GM12878 (cell line): Measurements from ENCODE around the gene ZACN. TPM values are rescaled to one million over a fixed set of nuclear protein-coding genes. Genes with fewer than 3 reads are reported as not detected.

ENCODE experiments used
- ATF2 ChIP-seq: IDR thresholded peaks from 2 replicates; pipeline ENCODE4 v1.6.1; 2012; ENCODE audit warnings: low read length, inconsistent platforms
- BCLAF1 ChIP-seq: fragments of 450-650 bp; IDR thresholded peaks from 2 replicates; pipeline ENCODE4 v1.6.1; 2017; ENCODE audit warnings: antibody characterized with exemption, mild to moderate bottlenecking, moderate library complexity
- CHD1 ChIP-seq: IDR thresholded peaks from 2 replicates; pipeline ENCODE4 v1.6.1; 2012; ENCODE audit warnings: low read depth, low read length, improper control_type of control experiment
- E2F8 ChIP-seq: fragments of 450-650 bp; IDR thresholded peaks from 2 replicates; pipeline ENCODE4 v1.6.1; 2018; ENCODE audit warnings: mild to moderate bottlenecking, low read depth, moderate library complexity; ENCODE audit not compliant: partially characterized antibody
- ESRRA ChIP-seq: IDR thresholded peaks from 2 replicates; pipeline ENCODE4 v1.6.1; 2012; ENCODE audit warnings: mild to moderate bottlenecking, low read length, improper control_type of control experiment
- HDGF ChIP-seq: fragments of 450-650 bp; IDR thresholded peaks from 2 replicates; pipeline ENCODE4 v1.6.1; 2016; ENCODE audit warnings: antibody characterized with exemption
- IKZF1 ChIP-seq: fragments of 450-650 bp; conservative IDR thresholded peaks from 2 replicates; pipeline ENCODE4 v1.6.1; 2017; ENCODE audit warnings: antibody characterized with exemption, mild to moderate bottlenecking
- LARP7 ChIP-seq: fragments of 450-650 bp; IDR thresholded peaks from 2 replicates; pipeline ENCODE4 v1.6.1; 2017; ENCODE audit warnings: mild to moderate bottlenecking
- MLLT1 ChIP-seq: fragments of 450-650 bp; IDR thresholded peaks from 2 replicates; pipeline ENCODE4 v1.6.1; 2016; ENCODE audit warnings: mild to moderate bottlenecking
- NFIC ChIP-seq: IDR thresholded peaks from 2 replicates; pipeline ENCODE4 v1.6.1; 2012; ENCODE audit warnings: low read depth, mild to moderate bottlenecking, inconsistent platforms, low read length, moderate library complexity
- NKRF ChIP-seq: fragments of 450-650 bp; conservative IDR thresholded peaks from 2 replicates; pipeline ENCODE4 v1.6.1; 2017; ENCODE audit warnings: mild to moderate bottlenecking, moderate library complexity
- PKNOX1 ChIP-seq: fragments of 450-650 bp; IDR thresholded peaks from 2 replicates; pipeline ENCODE4 v1.6.1; 2016; ENCODE audit warnings: mild to moderate bottlenecking
- POU2F2 ChIP-seq: IDR thresholded peaks from 3 replicates; pipeline ENCODE4 v1.6.1; 2011; ENCODE audit warnings: low read depth, mild to moderate bottlenecking, low read length, borderline replicate concordance
- RUNX3 ChIP-seq: IDR thresholded peaks from 2 replicates; pipeline ENCODE4 v1.6.1; 2012; ENCODE audit warnings: low read length, inconsistent platforms
- SREBF2 ChIP-seq: IDR thresholded peaks from 2 replicates; pipeline ENCODE4 v1.6.1; 2012; ENCODE audit warnings: mild to moderate bottlenecking, low read length
- STAT1 ChIP-seq: fragments of 450-650 bp; conservative IDR thresholded peaks from 2 replicates; pipeline ENCODE4 v1.6.1; 2014; ENCODE audit warnings: antibody characterized with exemption, mild to moderate bottlenecking
- SUPT20H ChIP-seq: IDR thresholded peaks from 2 replicates; pipeline ENCODE4 v1.6.1; 2011; ENCODE audit warnings: low read depth, mild to moderate bottlenecking, low read length, moderate library complexity, borderline replicate concordance; ENCODE audit not compliant: control insufficient read depth
- ZNF217 ChIP-seq: fragments of 450-650 bp; IDR thresholded peaks from 2 replicates; pipeline ENCODE4 v1.6.1; 2017; ENCODE audit warnings: antibody characterized with exemption, mild to moderate bottlenecking
- ZZZ3 ChIP-seq: IDR thresholded peaks from 2 replicates; pipeline ENCODE4 v1.6.1; 2011; ENCODE audit warnings: low read depth; ENCODE audit not compliant: control insufficient read depth, insufficient read length
- polyA plus RNA-seq, 11 experiments: library from polyadenylated mRNA; depleted of rRNA in 4 of 11; unstranded in 6 of 11; stranded (reverse) in 5 of 11; fragments of >200 nt; fragmentation: Nextera tagmentation in 4 of 11; fragmentation: Illumina TruSeq in 1 of 11; extraction: Ambion mirVana in 4 of 11; extraction: Trizol in 1 of 11; gene quantifications; 1 replicate in 1 of 11; 2 replicates in 10 of 11; pipeline versions ENCODE4 v1.2.1 to v1.2.3, GENCODE V29; 2011 to 2016; ENCODE audit warnings: inconsistent platforms in 2 of 11, missing spikeins in 2 of 11, low read depth in 1 of 11
- total RNA-seq, 4 experiments: library from RNA; depleted of rRNA in 3 of 4; stranded (reverse); fragments of >200 nt in 3 of 4; fragmentation: Illumina TruSeq in 1 of 4; extraction: Trizol in 1 of 4; gene quantifications; 2 replicates each; pipeline versions ENCODE4 v1.2.1 to v1.2.3, GENCODE V29; 2013 to 2021

ZACN gene
- total and polyA plus RNA-seq, 10 of the 15 experiments (the other 5 are each of a cell fraction or from before 2014, with no cell fraction given): 0.06 to 11.3 (median 0.47) TPM; not detected in 2

- TF ChIP-seq HDGF (no peak), ZNF217 (no peak), ZZZ3 (no peak), LARP7 (no peak), NFIC (0 out of 2 replicates have a peak, but pooled peaks have one; percentile 36), POU2F2 (0 out of 3 replicates have a peak, but pooled peaks have one; percentile 17), PKNOX1 (peak; percentile 67), STAT1 (no peak), ESRRA (no peak), SREBF2 (no peak), NKRF (no peak), IKZF1 (no peak), SUPT20H (no peak), BCLAF1 (no peak), CHD1 (no peak), RUNX3 (peak; percentile 61), E2F8 (no peak), MLLT1 (no peak), ATF2 (no peak)
Measured at GRCh38 chr17:76071531-76072147, 7.3 kb upstream of the ZACN start (continued).
